Smooth muscle cell (in vitro differentiated cells): ENCODE data around the gene RPS6KA2. TPM values are rescaled to one million over a fixed set of nuclear protein-coding genes. Genes with fewer than 3 reads are reported as not detected.

Source experiments
- DNase-seq: peaks from one replicate; lab custom pipeline; 2025; ENCODE audit not compliant: unreplicated experiment; lab: John Stamatoyannopoulos, UW
- H2AFZ ChIP-seq: fragments of 200-600 bp; sonication (generic); 2 replicates; pipeline ENCODE4 v1.6.0; 2016; ENCODE audit warnings: antibody characterized with exemption, low read depth, mild to moderate bottlenecking
- H3F3A ChIP-seq: fragments of 200-600 bp; sonication (generic); 2 replicates; pipeline ENCODE4 v1.6.0; 2017; ENCODE audit warnings: antibody characterized with exemption, low read depth
- H3K27ac ChIP-seq: fragments of 200-600 bp; sonication (generic); 2 replicates; pipeline ENCODE4 v1.5.1; 2016; ENCODE audit warnings: low read depth, mild to moderate bottlenecking
- H3K27me3 ChIP-seq: fragments of 200-600 bp; sonication (generic); 2 replicates; pipeline ENCODE4 v1.6.1; 2016; ENCODE audit warnings: low read depth, mild to moderate bottlenecking
- H3K36me3 ChIP-seq: fragments of 200-600 bp; sonication (generic); 2 replicates; pipeline ENCODE4 v1.5.1; 2016; ENCODE audit warnings: low read depth
- H3K4me1 ChIP-seq: fragments of 200-600 bp; sonication (generic); 2 replicates; pipeline ENCODE4 v1.5.1; 2016; ENCODE audit warnings: low read depth
- H3K4me2 ChIP-seq: fragments of 200-600 bp; sonication (generic); 2 replicates; pipeline ENCODE4 v1.6.0; 2016; ENCODE audit warnings: mild to moderate bottlenecking
- H3K4me3 ChIP-seq: fragments of 200-600 bp; sonication (generic); 2 replicates; pipeline ENCODE4 v1.5.1; 2016; ENCODE audit warnings: mild to moderate bottlenecking
- H3K79me2 ChIP-seq: fragments of 200-600 bp; sonication (generic); 2 replicates; pipeline ENCODE4 v1.6.0; 2016; ENCODE audit warnings: low read depth, mild to moderate bottlenecking
- H3K9ac ChIP-seq: fragments of 200-600 bp; sonication (generic); 2 replicates; pipeline ENCODE4 v1.6.0; 2016; ENCODE audit warnings: low read depth
- H3K9me3 ChIP-seq: fragments of 200-600 bp; sonication (generic); replicated peaks from 2 replicates; pipeline ENCODE4 v1.5.1; 2016; ENCODE audit warnings: low read depth
- H4K20me1 ChIP-seq: fragments of 200-600 bp; sonication (generic); 2 replicates; pipeline ENCODE4 v1.6.0; 2016; ENCODE audit warnings: low read depth
- WGBS: methylation state at CpG from one replicate; pipeline ENCODE4 v1.1.7; 2016; ENCODE audit warnings: low lambda C conversion rate; 5-methylcytosine and 5-hydroxymethylcytosine counted together
- polyA plus RNA-seq: library from polyadenylated mRNA; unstranded; fragments of >200 nt; fragmentation: Nextera tagmentation; extraction: Ambion mirVana; gene quantifications from 2 replicates; pipeline ENCODE4 v1.2.1, GENCODE V29; 2016
- total RNA-seq: library from RNA; depleted of rRNA; stranded (reverse); fragments of >200 nt; gene quantifications from 2 replicates; pipeline ENCODE4 v1.2.3, GENCODE V29; 2014
- TF ChIP-seq, protein P1 (sequence below): fragments of 200-600 bp; sonication (generic); IDR thresholded peaks from 2 replicates; pipeline ENCODE4 v1.5.1; 2017; ENCODE audit warnings: borderline replicate concordance, mild to moderate bottlenecking, antibody characterized with exemption; ENCODE audit not compliant: insufficient read depth, poor library complexity, severe bottlenecking

RPS6KA2 gene
- total and polyA plus RNA-seq, 2 experiments from 2014 or later, result 7.8 to 10.4 TPM

DNA sequence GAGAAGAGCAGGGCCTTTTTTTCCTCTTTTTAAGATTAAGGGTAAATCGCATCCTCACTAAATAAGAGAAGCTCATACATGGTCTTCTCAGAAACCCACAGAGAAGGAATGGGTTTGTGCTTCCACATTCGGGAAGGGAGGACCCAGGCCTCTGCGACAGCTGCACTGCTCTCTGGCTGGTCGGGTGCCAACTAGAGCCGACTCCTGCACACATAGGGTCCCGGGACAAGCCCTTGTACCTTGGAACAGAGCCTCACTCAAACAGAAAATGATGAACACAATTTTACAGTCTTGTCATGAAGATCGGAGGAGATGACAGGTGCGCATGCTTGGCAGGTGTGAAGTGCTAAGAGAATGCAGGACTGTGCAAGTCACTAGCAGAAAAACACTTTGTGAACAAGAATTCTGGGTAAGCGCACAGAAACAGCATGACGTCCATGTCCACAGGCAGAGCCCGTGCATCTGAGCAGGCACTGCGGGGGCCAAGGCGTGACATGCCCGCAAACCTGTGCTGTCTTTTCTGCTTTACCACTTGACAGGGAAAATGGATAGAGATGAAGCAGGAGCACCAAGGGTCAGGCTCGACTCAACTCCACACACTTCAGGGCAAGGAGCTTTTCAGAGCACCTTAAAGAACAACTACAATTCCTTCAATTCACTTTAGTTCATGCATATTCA, 143.3 kb downstream of the RPS6KA2 start:
- Histone ChIP-seq H3F3A (no peaks in the 10 kb centered on the region), H3K27ac (no peak overlapping the region), H3K4me3 (no peak overlapping the region), H3K36me3 (no peaks in the 10 kb centered on the region), H3K27me3 (no peaks in the 10 kb centered on the region), H3K4me1 (no peaks in the 10 kb centered on the region), H2AFZ (no peak overlapping the region), H4K20me1 (no peaks in the 10 kb centered on the region), H3K9ac (no peak overlapping the region), H3K79me2 (no peaks in the 10 kb centered on the region), H3K4me2 (no peak overlapping the region), H3K9me3 (no peaks in the 10 kb centered on the region)
- TF ChIP-seq, protein P1, sequence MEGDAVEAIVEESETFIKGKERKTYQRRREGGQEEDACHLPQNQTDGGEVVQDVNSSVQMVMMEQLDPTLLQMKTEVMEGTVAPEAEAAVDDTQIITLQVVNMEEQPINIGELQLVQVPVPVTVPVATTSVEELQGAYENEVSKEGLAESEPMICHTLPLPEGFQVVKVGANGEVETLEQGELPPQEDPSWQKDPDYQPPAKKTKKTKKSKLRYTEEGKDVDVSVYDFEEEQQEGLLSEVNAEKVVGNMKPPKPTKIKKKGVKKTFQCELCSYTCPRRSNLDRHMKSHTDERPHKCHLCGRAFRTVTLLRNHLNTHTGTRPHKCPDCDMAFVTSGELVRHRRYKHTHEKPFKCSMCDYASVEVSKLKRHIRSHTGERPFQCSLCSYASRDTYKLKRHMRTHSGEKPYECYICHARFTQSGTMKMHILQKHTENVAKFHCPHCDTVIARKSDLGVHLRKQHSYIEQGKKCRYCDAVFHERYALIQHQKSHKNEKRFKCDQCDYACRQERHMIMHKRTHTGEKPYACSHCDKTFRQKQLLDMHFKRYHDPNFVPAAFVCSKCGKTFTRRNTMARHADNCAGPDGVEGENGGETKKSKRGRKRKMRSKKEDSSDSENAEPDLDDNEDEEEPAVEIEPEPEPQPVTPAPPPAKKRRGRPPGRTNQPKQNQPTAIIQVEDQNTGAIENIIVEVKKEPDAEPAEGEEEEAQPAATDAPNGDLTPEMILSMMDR, result no peak
- no peak for DNase-seq
- 94% methylated on average over 15 of the region's 15 CpGs for WGBS

DNA sequence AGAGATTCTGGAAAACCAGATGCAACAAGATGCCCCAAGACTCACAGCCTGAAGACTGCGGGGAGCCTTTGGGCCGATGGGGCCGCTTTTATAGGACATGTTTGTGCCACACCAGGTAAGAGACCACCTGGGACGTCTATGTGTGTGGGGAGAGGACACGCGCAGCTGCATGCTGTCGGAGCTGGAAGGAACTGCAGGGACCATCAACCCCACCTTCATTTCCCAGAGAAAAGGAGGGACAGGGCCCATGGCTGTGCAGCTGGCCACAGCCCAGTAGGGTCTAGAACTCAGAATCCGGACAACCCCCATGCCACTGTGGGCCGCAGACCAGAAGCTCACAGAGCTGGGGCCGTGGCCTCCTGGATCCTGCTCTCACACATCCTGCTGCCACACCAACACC, 144.0 kb downstream of the RPS6KA2 start:
- Histone ChIP-seq H3K79me2 (no peaks in the 10 kb centered on the region), H3K4me1 (no peaks in the 10 kb centered on the region), H4K20me1 (no peaks in the 10 kb centered on the region), H3K4me3 (no peak overlapping the region), H2AFZ (no peak overlapping the region), H3K9ac (no peak overlapping the region), H3K27ac (no peak overlapping the region), H3K9me3 (no peaks in the 10 kb centered on the region), H3K27me3 (no peaks in the 10 kb centered on the region), H3K36me3 (no peaks in the 10 kb centered on the region), H3F3A (no peaks in the 10 kb centered on the region), H3K4me2 (no peak overlapping the region)
- DNase-seq, result no peak
- TF ChIP-seq, protein P1, result no peak
- 96% methylated on average over 10 of the region's 10 CpGs for WGBS

DNA sequence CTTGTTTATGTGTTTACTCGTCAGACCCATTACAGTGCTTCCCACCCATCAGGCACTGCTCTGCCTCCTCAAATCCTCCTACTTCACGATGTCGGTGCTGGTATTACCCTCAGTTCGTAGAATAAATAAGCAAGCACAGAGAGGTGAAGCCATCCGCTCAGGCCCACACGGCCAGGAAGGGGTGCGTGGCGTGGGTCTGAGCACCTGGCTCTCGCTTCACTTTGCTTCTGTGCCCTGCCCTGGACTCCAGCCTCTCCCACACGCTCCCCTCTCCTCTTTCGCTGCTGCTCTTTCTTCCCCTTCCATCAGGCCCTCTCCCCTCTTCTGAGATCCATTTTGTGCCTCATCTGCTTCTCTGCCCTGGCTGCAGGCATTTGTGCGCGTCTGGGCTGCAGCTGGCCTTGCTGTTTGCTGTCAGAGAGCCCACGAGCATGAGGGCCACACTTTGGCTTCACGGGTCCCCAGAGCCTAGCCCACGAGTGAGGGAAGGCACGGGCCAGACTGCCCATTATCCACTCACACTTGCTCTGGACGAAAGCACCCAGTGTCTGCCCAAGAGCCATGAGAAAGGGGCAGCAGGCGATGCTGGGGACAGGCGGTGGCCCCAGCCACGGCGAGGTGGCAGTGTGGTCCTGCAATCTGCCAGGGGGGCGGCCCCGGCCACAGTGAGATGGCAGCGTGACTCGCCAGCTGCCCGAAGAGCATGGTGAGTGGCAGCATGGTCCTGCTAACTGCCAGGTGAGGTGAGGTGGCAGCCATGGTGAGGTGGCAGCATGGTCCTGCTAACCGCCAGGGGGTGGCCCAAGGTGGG, 148.1 kb downstream of the RPS6KA2 start:
- no peak for DNase-seq
- H3K79me2 ChIP-seq, result no peaks in the 10 kb centered on the region
- H3K4me1 ChIP-seq, result no peaks in the 10 kb centered on the region
- no peak overlapping the region for H3K4me2 ChIP-seq
- no peak overlapping the region for H2AFZ ChIP-seq
- H3K9ac ChIP-seq, result no peak overlapping the region
- H3K27me3 ChIP-seq, result no peaks in the 10 kb centered on the region
- TF ChIP-seq, protein P1, result no peak
- H3K27ac ChIP-seq, result no peak overlapping the region
- no peaks in the 10 kb centered on the region for H4K20me1 ChIP-seq
- H3F3A ChIP-seq, result no peaks in the 10 kb centered on the region
- H3K4me3 ChIP-seq, result no peak overlapping the region
- no peaks in the 10 kb centered on the region for H3K9me3 ChIP-seq
- H3K36me3 ChIP-seq, result no peaks in the 10 kb centered on the region
- WGBS, result 92% methylated on average over 28 of the region's 28 CpGs
